Activated CD4-positive, alpha-beta T cell treated with anti-CD3 and anti-CD28 coated beads, Interleukin-2, amount 10 ng/mL, durations not matched to agents 7 days and 5 days (primary cell): ENCODE measurements around the gene RNU4-1. TPM values are rescaled to one million over a fixed set of nuclear protein-coding genes. Genes with fewer than 3 reads are reported as not detected.
A peak's percentile ranks its signal among the peaks of the same experiment; 100 is the strongest.

Experiments
- CTCF ChIA-PET: fragments of 350-600 bp; sonication (Branson Sonifier 250); formaldehyde crosslinking; loops from one replicate; lab custom pipeline; 2021; ENCODE audit warnings: antibody characterized with exemption; lab: Charles Lee
- POLR2A ChIA-PET: fragments of 350-600 bp; sonication (Branson Sonifier 250); formaldehyde crosslinking; loops from one replicate; lab custom pipeline; 2021; ENCODE audit warnings: antibody characterized with exemption; lab: Charles Lee
- DNase-seq: peaks from one replicate; pipeline ENCODE4 v3.0.0-alpha.2; 2020
- H3K27ac Mint-ChIP-seq: one replicate; pipeline ENCODE4 v1.8.0; 2021; ENCODE audit warnings: mild to moderate bottlenecking, moderate library complexity, mixed read lengths
- H3K27me3 Mint-ChIP-seq: one replicate; pipeline ENCODE4 v1.8.0; 2021; ENCODE audit warnings: mixed read lengths
- H3K36me3 Mint-ChIP-seq: one replicate; pipeline ENCODE4 v1.8.0; 2021; ENCODE audit warnings: low read depth, mixed read lengths
- H3K4me1 Mint-ChIP-seq: one replicate; pipeline ENCODE4 v1.8.0; 2021; ENCODE audit warnings: mixed read lengths
- H3K4me3 Mint-ChIP-seq: one replicate; pipeline ENCODE4 v1.8.0; 2021; ENCODE audit warnings: mild to moderate bottlenecking, moderate library complexity, mixed read lengths
- H3K9me3 Mint-ChIP-seq: one replicate; pipeline ENCODE4 v1.8.0; 2021; ENCODE audit warnings: mixed read lengths
- total RNA-seq, 2 experiments: library from RNA; stranded (reverse); gene quantifications; one replicate each; pipeline ENCODE4 v1.2.3, GENCODE V29; 2021

RNU4-1 gene
- total RNA-seq, 2 experiments from 2014 or later = 672 to 1,846 TPM

GRCh38 chr12:120284381-120284780 lies 8.7 kb downstream of the RNU4-1 start:
- ChIA-PET POLR2A (no interaction called here), CTCF (interaction anchor here (1.0 to 5.8 kb wide), 5 partner anchors 18 to 83 kb away, joined by 3 to 34 read pairs (median 5); partner anchors contain the start of genes PXN, RPLP0 and SIRT4)
- DNase-seq = no peak
- Mint-ChIP-seq H3K4me3 (no peak overlapping the region), H3K36me3 (no peaks in the 10 kb centered on the region), H3K27me3 (peaks cover 7% of the 10 kb centered on the region), H3K27ac (no peak overlapping the region), H3K9me3 (no peaks in the 10 kb centered on the region), H3K4me1 (peaks cover 4% of the 10 kb centered on the region)

- no peak overlapping the region for H3K27ac Mint-ChIP-seq
- CTCF ChIA-PET = interaction anchor here (0.6 to 5.8 kb wide), 7 partner anchors 11 to 602 kb away, joined by 3 to 34 read pairs (median 5); partner anchors contain the start of genes PXN, RPLP0 and SIRT4
- POLR2A ChIA-PET = interaction anchor here (0.9 kb wide), 1 partner anchor 8 kb away, joined by 3 read pairs; the partner anchor contains the start of gene RNU4-2
- no peak overlapping the region for H3K4me3 Mint-ChIP-seq
- H3K9me3 Mint-ChIP-seq = peaks cover 3% of the 10 kb centered on the region
- peaks cover 4% of the 10 kb centered on the region for H3K4me1 Mint-ChIP-seq
- no peak for DNase-seq
- no peaks in the 10 kb centered on the region for H3K36me3 Mint-ChIP-seq
- peaks cover 6% of the 10 kb centered on the region for H3K27me3 Mint-ChIP-seq
Measured at GRCh38 chr12:120283318-120283717, 9.7 kb downstream of the RNU4-1 start.

GRCh38 chr12:120278137-120279069 lies 14.6 kb downstream of the RNU4-1 start:
- Mint-ChIP-seq H3K4me1 (peaks cover 4% of the 10 kb centered on the region), H3K27me3 (peaks cover 2% of the 10 kb centered on the region), H3K36me3 (no peaks in the 10 kb centered on the region), H3K9me3 (peaks cover 3% of the 10 kb centered on the region), H3K27ac (no peak overlapping the region), H3K4me3 (no peak overlapping the region)
- DNase-seq = no peak
- POLR2A ChIA-PET = no interaction called here
- CTCF ChIA-PET = interaction anchor here (0.7 to 1.5 kb wide), 2 partner anchors 13 to 38 kb away, joined by 3 read pairs; partner anchors contain the start of gene PXN

- Mint-ChIP-seq H3K9me3 (peaks cover 3% of the 10 kb centered on the region), H3K27me3 (peaks cover 2% of the 10 kb centered on the region), H3K27ac (no peak overlapping the region), H3K4me1 (no peaks in the 10 kb centered on the region), H3K4me3 (no peak overlapping the region), H3K36me3 (no peaks in the 10 kb centered on the region)
- CTCF ChIA-PET = interaction anchor here (2.4 kb wide), 1 partner anchor 11 kb away, joined by 8 read pairs; the partner anchor contains the start of gene PXN
- DNase-seq = no peak
- POLR2A ChIA-PET = no interaction called here
Measured at GRCh38 chr12:120276734-120277133, 16.3 kb downstream of the RNU4-1 start.

GRCh38 chr12:120267736-120268135 lies 25.3 kb downstream of the RNU4-1 start:
- POLR2A ChIA-PET = interaction anchor here (1.0 kb wide), 1 partner anchor 23 kb away, joined by 4 read pairs; no protein-coding TSS in a partner anchor
- CTCF ChIA-PET = interaction anchor here (1.0 to 26.1 kb wide), 6 partner anchors 15 to 66 kb away, joined by 3 to 546 read pairs (median 19); partner anchors contain the start of gene RPLP0
- H3K27me3 Mint-ChIP-seq = no peaks in the 10 kb centered on the region

GRCh38 chr12:120266180-120266870 lies 26.7 kb downstream of the RNU4-1 start:
- no peak for DNase-seq
- Mint-ChIP-seq H3K27ac (peak overlapping the region; percentile 68), H3K4me3 (peak overlapping the region; percentile 80), H3K27me3 (no peaks in the 10 kb centered on the region), H3K36me3 (peaks cover 31% of the 10 kb centered on the region), H3K4me1 (peaks cover 32% of the 10 kb centered on the region), H3K9me3 (no peaks in the 10 kb centered on the region)
- POLR2A ChIA-PET = interaction anchor here (1.9 to 3.5 kb wide), 3 partner anchors 25 to 65 kb away, joined by 6 to 24 read pairs (median 14); partner anchors contain the start of genes RNU4-2 and RPLP0
- CTCF ChIA-PET = interaction anchor here (0.5 to 26.1 kb wide), 20 partner anchors 9 to 179 kb away, joined by 3 to 546 read pairs (median 6); partner anchors contain the start of gene RPLP0

More at GRCh38 chr12:120267736-120268135, 25.3 kb downstream of the RNU4-1 start:
- Mint-ChIP-seq H3K27ac (no peak overlapping the region), H3K4me1 (peaks cover 18% of the 10 kb centered on the region), H3K4me3 (no peak overlapping the region), H3K36me3 (peaks cover 21% of the 10 kb centered on the region), H3K9me3 (no peaks in the 10 kb centered on the region)
- no peak for DNase-seq

- no peaks in the 10 kb centered on the region for H3K27me3 Mint-ChIP-seq
- DNase-seq = peak; percentile 88
- CTCF ChIA-PET = interaction anchor here (0.5 to 26.1 kb wide), 26 partner anchors 9 to 179 kb away, joined by 3 to 546 read pairs (median 6); partner anchors contain the start of genes RNU4-1, RNU4-2, RPLP0 and SIRT4
- H3K4me3 Mint-ChIP-seq = peak within 1 kb of the TSS; percentile 88
- peaks cover 38% of the 10 kb centered on the region for H3K36me3 Mint-ChIP-seq
- POLR2A ChIA-PET = interaction anchor here (1.9 to 3.5 kb wide), 3 partner anchors 26 to 64 kb away, joined by 6 to 24 read pairs (median 14); partner anchors contain the start of genes RNU4-2 and RPLP0
- H3K4me1 Mint-ChIP-seq = peaks cover 39% of the 10 kb centered on the region
- H3K27ac Mint-ChIP-seq = peak within 1 kb of the TSS; percentile 83
- H3K9me3 Mint-ChIP-seq = no peaks in the 10 kb centered on the region
Measured at GRCh38 chr12:120265473-120266179, 27.4 kb downstream of the RNU4-1 start, which contains the start of gene PXN. Gene PXN (minus strand): TSS chr12:120265730. CDS start chr12:120265629, 101 bp downstream.

- ChIA-PET POLR2A (interaction anchor here (0.6 to 3.5 kb wide), 4 partner anchors 26 to 143 kb away, joined by 4 to 24 read pairs (median 10); partner anchors contain the start of genes RNU4-2 and RPLP0), CTCF (interaction anchor here (0.7 to 26.1 kb wide), 24 partner anchors 8 to 178 kb away, joined by 3 to 546 read pairs (median 6); partner anchors contain the start of genes RNU4-1, RNU4-2, RPLP0 and SIRT4)
- H3K36me3 Mint-ChIP-seq = peaks cover 42% of the 10 kb centered on the region
- no peaks in the 10 kb centered on the region for H3K27me3 Mint-ChIP-seq
- H3K4me1 Mint-ChIP-seq = peaks cover 45% of the 10 kb centered on the region
- no peak for DNase-seq
- peak overlapping the region; percentile 88 for H3K4me3 Mint-ChIP-seq
- peak overlapping the region; percentile 83 for H3K27ac Mint-ChIP-seq
- H3K9me3 Mint-ChIP-seq = no peaks in the 10 kb centered on the region
Measured at GRCh38 chr12:120264904-120265472, 28.0 kb downstream of the RNU4-1 start.

- H3K36me3 Mint-ChIP-seq = peaks cover 48% of the 10 kb centered on the region
- H3K4me1 Mint-ChIP-seq = peaks cover 52% of the 10 kb centered on the region
- peak overlapping the region; percentile 88 for H3K4me3 Mint-ChIP-seq
- H3K27ac Mint-ChIP-seq = peak overlapping the region; percentile 83
- ChIA-PET POLR2A (interaction anchor here (0.6 to 3.5 kb wide), 3 partner anchors 27 to 142 kb away, joined by 4 to 24 read pairs (median 14); partner anchors contain the start of genes RNU4-2 and RPLP0), CTCF (interaction anchor here (1.2 to 26.1 kb wide), 13 partner anchors 10 to 177 kb away, joined by 3 to 546 read pairs (median 6); partner anchors contain the start of genes RNU4-1, RNU4-2, RPLP0 and SIRT4)
- no peak for DNase-seq
- no peaks in the 10 kb centered on the region for H3K9me3 Mint-ChIP-seq
- no peaks in the 10 kb centered on the region for H3K27me3 Mint-ChIP-seq
Measured at GRCh38 chr12:120264086-120264903, 28.7 kb downstream of the RNU4-1 start.

- H3K4me1 Mint-ChIP-seq = peaks cover 53% of the 10 kb centered on the region
- DNase-seq = no peak
- H3K27me3 Mint-ChIP-seq = no peaks in the 10 kb centered on the region
- ChIA-PET POLR2A (interaction anchor here (3.5 kb wide), 1 partner anchor 28 kb away, joined by 24 read pairs; the partner anchor contains the start of gene RNU4-2), CTCF (interaction anchor here (1.2 to 26.1 kb wide), 7 partner anchors 10 to 76 kb away, joined by 3 to 546 read pairs (median 16); partner anchors contain the start of genes RNU4-1, RNU4-2 and RPLP0)
- H3K9me3 Mint-ChIP-seq = no peaks in the 10 kb centered on the region
- H3K4me3 Mint-ChIP-seq = peak overlapping the region; percentile 88
- peaks cover 49% of the 10 kb centered on the region for H3K36me3 Mint-ChIP-seq
- peak overlapping the region; percentile 83 for H3K27ac Mint-ChIP-seq
Measured at GRCh38 chr12:120263748-120264085, 29.3 kb downstream of the RNU4-1 start.
